Retinal pigment epithelial cell (primary cell): Measurements from ENCODE around the gene SHROOM2.

Experiments used
- DNase-seq: peaks from one replicate; pipeline ENCODE4 v3.0.0-alpha.2; 2010; ENCODE audit warnings: low read depth
- H3K4me3 ChIP-seq: 2 replicates; pipeline ENCODE4 v1.5.1; 2011; ENCODE audit warnings: mild to moderate bottlenecking, low read length, control low read depth, moderate library complexity
- TF ChIP-seq, protein P1 (sequence below): conservative IDR thresholded peaks from 2 replicates; pipeline ENCODE4 v1.5.1; 2011; ENCODE audit warnings: low read depth, low read length, control low read depth, inconsistent platforms

The SHROOM2 gene

GRCh38 chrX:9785944-9786797, at the start of gene SHROOM2:
Gene SHROOM2, plus strand, starts transcription at chrX:9786429. Its CDS starts 117 bp downstream, at chrX:9786546.
- TF ChIP-seq, protein P1, sequence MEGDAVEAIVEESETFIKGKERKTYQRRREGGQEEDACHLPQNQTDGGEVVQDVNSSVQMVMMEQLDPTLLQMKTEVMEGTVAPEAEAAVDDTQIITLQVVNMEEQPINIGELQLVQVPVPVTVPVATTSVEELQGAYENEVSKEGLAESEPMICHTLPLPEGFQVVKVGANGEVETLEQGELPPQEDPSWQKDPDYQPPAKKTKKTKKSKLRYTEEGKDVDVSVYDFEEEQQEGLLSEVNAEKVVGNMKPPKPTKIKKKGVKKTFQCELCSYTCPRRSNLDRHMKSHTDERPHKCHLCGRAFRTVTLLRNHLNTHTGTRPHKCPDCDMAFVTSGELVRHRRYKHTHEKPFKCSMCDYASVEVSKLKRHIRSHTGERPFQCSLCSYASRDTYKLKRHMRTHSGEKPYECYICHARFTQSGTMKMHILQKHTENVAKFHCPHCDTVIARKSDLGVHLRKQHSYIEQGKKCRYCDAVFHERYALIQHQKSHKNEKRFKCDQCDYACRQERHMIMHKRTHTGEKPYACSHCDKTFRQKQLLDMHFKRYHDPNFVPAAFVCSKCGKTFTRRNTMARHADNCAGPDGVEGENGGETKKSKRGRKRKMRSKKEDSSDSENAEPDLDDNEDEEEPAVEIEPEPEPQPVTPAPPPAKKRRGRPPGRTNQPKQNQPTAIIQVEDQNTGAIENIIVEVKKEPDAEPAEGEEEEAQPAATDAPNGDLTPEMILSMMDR = no peak
- DNase-seq = no peak
- H3K4me3 ChIP-seq = peak within 1 kb of the TSS; percentile 53

DNA sequence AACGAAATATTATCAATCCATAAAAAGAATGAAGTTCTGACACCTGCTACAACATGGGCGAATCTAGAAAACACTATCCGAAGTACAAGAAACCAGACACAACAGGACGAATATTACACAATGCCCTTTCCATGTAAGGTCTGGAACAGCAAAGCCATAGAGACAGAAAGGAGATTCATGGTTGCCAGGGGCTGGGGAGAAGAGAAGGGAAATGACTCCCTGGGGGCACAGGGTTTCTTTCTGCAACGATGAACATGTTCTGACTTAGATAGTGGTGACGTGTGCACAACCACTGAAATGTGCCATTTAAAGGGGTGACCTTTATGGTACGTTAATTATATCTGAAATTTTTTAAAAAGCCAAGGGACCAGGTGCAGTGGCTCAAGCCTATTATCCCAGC, 48.9 kb upstream of the SHROOM2 start:
- TF ChIP-seq, protein P1 = no peak
- DNase-seq = no peak
- no peak overlapping the region for H3K4me3 ChIP-seq

DNA sequence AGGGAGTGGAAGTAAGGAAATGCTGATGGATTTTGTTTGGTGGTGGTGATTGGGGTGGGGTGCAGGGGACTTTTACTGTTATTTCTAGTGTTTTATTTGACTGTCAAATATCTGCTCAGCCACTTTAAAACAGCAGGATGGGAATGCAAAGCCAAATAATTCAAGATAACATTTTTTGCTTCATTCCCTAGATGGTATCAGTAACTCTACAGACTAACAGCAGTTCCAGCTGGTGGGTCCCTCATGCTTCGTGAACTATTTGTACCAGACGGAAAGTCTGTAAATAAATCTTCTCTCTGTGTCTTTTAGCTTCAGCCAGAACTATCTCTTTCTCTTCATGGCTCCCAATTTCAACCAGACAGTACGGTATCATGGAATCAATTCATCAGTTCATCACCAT, 48.1 kb upstream of the SHROOM2 start:
- H3K4me3 ChIP-seq = no peak overlapping the region
- no peak for DNase-seq
- TF ChIP-seq, protein P1 = no peak

GRCh38 chrX:9739130-9739529, 47.1 kb upstream of the SHROOM2 start:
- DNase-seq = no peak
- TF ChIP-seq, protein P1 = no peak
- no peak overlapping the region for H3K4me3 ChIP-seq

DNA sequence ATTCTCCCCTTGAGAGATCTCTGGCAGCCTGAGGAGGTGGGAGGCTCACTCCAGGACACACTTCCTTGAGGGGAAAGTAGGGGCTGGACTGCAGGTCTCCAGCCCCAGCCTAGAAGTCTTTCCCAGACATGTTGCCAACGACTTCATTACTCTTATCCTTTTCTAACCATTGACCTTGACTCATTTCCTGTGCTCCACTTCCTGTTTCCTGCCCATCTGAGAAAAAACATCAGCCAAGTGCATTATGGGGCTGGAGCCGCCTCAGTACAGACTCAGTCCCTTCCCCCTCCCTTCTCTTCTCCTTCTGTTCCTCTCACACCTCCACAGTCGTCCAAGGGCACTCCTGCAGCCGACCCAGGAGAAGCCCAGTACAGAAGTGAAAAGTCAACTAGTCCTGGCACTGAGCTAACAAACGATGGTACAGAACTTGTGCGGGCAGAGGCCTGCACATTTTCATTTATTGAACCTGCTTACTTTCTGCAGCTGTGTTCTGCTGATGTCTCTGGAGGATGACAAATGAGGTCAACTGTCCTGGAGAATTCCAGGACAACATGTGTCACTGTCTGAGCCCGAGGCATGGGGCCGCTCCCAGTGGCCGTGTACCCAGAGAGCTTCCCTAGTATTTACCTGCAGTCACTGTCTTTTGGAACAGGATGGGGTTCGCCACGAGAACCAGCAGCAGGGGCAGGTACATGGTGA, 40.7 kb upstream of the SHROOM2 start:
- TF ChIP-seq, protein P1 = no peak
- H3K4me3 ChIP-seq = no peak overlapping the region
- no peak for DNase-seq

DNA sequence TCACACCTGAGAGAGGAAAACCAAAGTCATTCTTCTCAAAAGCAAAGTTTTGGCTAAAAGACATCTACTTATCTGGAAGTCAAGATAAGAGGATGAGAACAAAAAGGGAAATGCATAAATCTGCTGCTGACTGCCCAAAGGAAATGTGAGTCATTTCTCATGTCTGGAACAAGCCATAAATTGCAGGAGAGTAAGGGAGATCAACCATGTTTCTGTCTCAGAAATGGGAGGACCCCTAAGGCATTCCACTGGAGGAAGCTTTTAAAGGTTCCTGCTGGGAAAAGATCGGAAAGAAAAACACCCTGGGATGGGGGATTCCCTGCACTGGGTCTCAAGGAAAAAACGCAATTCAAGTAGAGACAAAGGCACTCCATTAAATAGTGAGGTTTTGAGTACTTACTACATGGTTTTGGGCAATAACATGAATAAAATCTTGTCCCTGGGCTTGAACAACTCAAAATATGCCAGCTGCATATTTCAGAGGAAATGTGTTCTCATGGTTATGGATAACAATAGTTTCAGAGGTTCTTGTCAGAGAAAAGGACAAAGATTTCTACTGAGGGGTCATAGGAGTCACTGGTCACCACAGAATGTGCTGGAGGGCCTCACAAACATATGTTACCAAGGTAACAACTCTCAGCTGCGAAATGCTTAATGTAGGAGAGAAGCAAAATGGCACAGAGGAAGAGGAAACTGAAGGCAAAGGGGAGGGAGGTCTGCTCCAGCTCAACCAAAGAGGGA, 39.9 kb upstream of the SHROOM2 start:
- TF ChIP-seq, protein P1 = no peak
- H3K4me3 ChIP-seq = no peak overlapping the region
- DNase-seq = no peak
